ENCODE results near the gene NAT8L.

NAT8L gene

DNA sequence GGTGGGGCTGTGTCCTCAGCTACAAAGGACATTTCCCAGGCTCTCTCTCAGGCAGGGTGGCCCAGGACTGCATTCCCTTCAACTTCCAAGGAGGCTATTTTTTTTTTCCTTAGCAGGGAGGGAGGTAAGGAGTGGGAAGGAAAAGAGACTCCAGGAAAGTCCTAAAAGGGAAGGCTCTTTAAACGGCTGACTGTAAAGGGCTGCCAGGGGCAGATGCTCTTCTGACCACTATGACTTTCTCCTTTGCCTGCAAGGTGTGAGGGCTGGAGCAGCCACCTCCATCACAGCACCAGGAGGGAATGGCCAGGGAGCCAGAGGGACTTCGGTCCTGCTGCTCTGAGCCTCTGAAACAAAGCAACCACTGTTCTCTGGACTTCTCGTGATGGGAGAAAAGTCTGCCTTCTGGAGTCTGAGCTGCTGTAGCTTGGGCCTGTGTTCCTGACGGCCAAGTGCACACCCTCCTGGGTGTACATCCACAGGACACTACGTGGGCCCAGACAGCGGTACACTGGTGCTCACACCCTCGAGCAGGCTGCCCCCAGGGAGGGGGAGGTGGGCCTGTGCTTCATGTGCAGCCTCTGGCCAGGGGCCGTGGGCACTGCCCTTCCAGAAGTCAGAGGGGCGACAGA lies 17.9 kb downstream of the NAT8L start:
- DNase-seq, result no peak

DNA sequence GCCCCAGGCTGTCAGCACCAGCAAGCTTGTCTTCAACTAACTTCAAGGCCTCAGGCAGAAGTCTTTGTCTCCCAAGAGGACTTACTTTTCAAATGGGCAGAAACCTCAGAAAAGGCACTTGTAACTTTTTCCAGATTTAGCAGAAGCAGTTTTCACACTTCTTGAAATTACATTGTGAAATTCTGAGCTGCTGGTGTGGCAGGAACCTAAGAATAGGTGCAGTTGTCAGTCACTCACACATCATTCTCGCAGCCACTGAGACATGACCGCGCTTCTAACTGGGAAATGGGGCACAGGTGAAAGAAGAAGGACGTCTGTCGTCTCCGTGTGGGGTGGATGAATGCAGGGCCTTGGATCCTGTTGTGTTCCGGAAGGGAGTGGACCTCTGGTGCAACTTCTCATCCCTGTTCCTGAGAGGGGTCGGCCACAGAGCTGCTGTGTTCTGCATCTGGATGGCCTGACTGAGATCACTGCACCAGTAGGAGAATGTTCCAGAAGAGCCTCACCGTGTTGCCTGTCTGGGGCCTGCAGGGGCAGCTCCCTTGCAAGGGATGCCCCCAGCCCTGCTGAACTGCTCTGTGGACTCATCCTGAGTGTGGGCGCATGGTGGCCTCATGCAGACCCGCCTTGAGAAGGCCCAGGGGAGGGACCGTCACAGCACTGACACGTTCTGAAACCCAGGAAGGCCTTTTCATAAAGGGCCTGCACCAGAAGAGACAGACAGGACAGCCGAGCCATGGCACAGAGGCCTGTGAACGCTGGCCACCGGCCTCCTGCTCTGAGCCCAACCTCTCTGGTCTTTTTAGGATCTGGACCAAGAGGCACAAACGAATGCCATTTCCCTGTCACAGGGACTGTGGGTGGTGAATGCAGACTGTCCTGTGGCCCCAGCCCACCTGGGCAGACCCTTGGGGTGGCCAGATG lies 18.7 kb downstream of the NAT8L start:
- DNase-seq, result no peak

- DNase-seq, result no peak
Observed at GRCh38 chr4:2078584-2078983, 19.5 kb downstream of the NAT8L start.

DNA sequence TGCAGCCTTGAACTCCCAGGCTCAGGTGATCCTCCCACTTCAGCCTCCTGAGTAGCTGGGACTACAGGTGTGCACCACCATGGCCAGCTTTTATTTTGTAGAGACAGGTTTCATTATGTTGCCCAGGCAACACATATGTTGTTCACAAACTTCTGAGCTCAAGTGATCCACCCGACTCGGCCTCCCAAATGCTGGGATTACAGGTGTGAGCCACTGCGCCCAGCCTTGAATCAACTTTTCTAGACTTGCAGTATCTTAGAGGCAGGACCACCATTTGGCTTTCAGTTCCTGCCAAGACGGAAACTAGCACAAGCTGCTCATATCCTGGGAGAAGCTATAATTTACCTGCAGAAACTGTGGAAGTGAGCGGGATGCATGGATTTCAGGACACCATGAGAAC lies 19.9 kb downstream of the NAT8L start:
- DNase-seq, result no peak

DNA sequence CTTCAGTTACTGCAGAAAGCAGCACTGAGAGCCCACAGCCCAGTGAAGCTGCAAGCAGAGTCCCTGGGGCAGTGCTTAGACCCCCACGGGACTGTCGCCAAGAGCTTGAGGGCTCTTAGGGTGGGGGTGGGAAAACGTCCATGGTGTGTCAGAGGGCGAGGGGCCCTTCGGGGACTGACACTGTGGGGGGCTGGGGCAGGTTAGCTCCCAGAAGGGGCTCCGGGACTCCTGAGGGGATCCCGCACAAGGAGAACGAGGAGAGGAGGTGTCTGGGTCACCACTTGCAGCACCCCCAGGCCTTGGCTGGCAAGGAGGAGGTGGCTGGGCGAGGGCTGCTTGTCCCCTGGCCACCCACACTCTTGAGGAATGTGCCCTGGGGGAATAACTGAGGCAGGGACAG lies 20.8 kb downstream of the NAT8L start:
- no peak for DNase-seq

DNA sequence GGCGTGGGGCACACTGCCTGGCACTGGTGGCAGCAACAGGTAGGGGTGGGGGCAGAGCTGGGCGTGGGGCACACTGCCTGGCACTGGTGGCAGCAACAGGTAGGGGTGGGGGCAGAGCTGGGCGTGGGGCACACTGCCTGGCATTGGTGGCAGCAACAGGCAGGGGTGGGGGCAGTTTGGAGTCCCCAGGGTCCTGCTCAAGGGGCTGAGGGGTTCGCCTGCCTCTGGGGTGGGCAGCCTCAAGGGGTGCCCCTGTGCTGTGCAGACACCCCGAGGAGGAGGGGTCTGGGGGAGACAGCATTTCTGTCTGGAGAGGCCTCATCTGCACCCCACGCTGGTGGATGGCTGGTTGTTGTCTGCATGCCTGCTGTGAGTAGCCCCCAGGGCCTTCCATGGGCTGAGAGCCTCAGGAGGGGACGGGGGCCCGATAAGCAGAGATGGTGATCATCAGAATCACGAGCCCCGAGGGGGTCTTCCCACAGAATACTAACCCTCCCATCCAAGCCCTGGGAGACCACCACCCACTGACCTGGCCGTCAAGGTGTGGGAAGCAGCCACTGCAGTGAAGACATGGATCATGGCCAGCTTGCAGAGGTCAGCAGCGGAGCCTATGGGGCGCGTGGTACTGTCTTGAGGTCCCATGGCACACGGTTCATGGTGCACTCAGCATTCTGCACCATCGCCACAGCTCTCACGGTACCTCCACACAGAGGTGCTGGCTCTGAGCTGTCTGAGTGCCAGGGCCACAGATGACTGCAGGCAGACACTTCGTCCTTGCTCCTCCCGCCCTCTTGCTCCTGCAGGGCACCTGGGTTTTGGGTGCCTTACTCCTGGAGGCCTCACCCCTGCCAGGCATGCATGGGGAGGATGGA lies 21.5 kb downstream of the NAT8L start:
- DNase-seq, result no peak

GRCh38 chr4:2081540-2081939 lies 22.4 kb downstream of the NAT8L start:
- DNase-seq, result no peak

GRCh38 chr4:2082118-2082517 lies 23.0 kb downstream of the NAT8L start:
- DNase-seq, result no peak

DNA sequence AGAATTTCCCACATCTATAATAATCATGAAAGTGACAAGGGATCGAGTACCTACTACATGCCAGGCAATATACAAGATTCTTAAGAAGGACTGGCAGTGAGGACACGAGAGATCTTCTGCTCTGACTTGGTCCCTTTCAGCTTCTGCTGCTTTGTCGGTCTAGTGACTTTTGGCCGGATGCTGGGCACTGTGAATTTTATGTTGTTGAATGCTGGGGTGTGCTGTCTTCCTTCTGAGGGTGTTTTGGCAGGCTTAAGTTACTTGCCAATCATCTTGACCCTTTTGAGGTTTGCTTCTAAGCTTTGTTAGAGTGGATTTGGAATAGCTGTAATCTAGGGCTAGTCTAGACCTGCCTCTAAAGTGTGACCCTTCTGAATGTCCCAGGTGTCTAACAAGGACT lies 23.5 kb downstream of the NAT8L start:
- no peak for DNase-seq

GRCh38 chr4:2083116-2083825 lies 24.1 kb downstream of the NAT8L start:
- no peak for DNase-seq

- DNase-seq, result no peak
Observed at GRCh38 chr4:2083826-2084160, 24.7 kb downstream of the NAT8L start.

- DNase-seq, result no peak
Observed at GRCh38 chr4:2084316-2084715, 25.2 kb downstream of the NAT8L start.

- no peak for DNase-seq
Observed at GRCh38 chr4:2085496-2085901, 26.4 kb downstream of the NAT8L start.

DNA sequence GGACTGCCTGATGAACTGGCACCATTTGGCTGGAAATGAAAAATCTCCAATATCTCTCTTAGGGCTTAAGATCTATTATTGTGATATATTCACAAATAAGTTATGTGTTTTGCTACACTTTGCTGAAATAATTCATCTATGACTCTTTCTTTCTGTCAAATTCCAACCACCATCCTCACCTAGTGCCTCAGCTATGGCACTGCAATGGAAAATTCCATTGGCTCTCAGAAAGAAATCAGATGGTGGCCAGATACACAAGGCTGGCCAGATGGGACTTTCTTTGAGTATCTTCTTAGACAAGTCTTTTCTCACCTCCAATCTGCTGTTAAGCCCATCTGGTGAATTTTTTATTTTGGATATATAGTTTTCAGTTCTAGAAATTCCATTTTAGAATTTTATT lies 28.0 kb downstream of the NAT8L start:
- DNase-seq, result no peak

GRCh38 chr4:2089222-2089621 lies 30.1 kb downstream of the NAT8L start:
- DNase-seq, result no peak

GRCh38 chr4:2090642-2091041 lies 31.5 kb downstream of the NAT8L start:
- no peak for DNase-seq

GRCh38 chr4:2091990-2092668 lies 33.0 kb downstream of the NAT8L start:
- DNase-seq, result no peak

- DNase-seq, result no peak
Observed at GRCh38 chr4:2092669-2093053, 33.5 kb downstream of the NAT8L start.

GRCh38 chr4:2093265-2093664 lies 34.1 kb downstream of the NAT8L start:
- DNase-seq, result no peak

DNA sequence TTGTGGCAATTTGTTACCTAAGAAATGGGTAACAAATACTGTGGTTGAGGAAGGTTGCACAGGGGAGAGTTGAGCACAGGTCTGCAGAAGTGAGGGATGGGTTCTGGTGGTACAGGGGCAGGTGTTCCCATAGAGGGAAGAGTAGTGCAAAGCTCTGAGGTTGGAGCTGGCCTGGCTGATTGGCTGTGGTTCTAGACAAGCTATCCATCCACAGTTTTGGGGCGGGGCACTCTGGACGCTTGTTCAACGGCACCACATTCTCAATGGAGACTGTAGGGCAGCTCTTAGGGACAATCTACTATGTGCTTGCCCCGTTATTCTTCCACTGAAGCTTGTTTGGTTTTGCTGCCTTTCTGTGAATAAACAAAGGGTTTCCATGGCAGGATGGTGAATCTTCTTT lies 35.4 kb downstream of the NAT8L start:
- DNase-seq, result no peak

- DNase-seq, result no peak
Observed at GRCh38 chr4:2095236-2096072, 36.3 kb downstream of the NAT8L start.

Measured in CD4-positive, alpha-beta T cell treated with Interleukin-6 for 4 hours (primary cell).